ENCODE measurements around the gene TNFSF4.
"Not testable (repeated sequence)": the region's sequence is repeated elsewhere in the genome, so short reads cannot be mapped to it uniquely, and the experiment has no call there.

Gene TNFSF4, protein sequence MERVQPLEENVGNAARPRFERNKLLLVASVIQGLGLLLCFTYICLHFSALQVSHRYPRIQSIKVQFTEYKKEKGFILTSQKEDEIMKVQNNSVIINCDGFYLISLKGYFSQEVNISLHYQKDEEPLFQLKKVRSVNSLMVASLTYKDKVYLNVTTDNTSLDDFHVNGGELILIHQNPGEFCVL

DNA sequence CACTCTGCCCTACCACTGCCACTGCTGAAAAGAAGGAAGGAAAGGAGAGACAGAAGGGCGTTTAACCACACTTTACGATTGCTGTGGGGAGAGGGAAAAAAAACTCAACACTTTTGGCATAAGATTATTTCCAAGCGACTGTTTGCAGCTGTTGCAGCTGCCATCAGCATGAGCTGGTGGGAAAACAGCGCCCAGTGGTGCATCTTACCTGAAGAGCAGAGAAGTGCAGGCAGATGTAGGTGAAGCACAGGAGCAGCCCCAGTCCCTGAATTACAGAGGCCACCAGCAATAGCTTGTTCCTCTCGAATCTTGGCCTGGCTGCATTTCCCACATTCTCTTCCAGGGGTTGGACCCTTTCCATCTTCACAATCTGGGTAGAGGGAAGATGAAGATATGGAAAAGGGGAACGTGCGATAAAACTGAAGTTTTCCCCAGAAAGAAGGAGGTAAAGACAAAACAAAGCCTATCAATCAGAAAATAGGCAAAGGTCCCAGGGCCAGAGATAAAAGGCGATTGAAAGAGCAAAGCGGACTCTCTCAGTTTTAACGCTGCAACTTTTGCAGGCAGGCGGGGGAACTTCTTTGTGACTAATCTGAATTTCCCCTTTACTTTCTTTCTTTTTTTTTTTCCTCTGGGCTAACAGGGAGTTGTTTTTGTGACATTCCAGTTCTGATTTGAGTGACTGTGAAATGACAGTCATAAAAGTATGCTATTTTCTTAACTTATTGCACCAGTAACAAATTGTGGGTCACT lies at the start of gene TNFSF4:
TNFSF4 (minus strand) TSS at position 516 of the 753 bp plus-strand sequence; CDS start at position 361, 155 bp downstream.
- DNase-seq, result no peak

DNA sequence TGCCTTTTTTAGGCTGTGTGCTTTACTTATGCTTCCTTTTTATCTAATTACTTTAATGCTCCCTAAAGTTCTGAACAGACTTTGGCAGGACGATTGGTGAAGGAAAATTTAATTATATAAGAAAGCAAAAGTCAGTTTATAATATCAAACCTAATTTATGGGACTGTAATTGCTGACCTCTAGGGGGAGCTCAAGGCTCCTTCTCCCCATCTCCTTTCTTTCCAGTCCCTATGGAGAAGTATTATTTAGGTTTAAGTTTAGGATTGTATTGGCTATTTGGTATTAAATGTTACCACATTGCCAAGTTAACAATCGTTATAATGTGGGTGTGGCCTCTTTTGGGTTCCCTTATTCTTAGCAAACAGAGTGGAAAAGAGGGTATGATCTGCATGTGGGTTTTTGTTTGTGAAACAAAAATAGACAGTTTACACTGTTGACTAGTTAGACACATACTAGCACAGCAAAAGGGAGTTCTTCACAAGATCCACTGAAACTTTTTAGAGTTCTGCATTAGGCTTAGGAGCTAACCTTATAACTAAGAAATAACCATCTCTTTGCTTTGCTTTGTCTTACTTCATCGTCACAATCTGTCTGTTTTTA lies 48.2 kb upstream of the TNFSF4 start:
- no peak for DNase-seq

DNA sequence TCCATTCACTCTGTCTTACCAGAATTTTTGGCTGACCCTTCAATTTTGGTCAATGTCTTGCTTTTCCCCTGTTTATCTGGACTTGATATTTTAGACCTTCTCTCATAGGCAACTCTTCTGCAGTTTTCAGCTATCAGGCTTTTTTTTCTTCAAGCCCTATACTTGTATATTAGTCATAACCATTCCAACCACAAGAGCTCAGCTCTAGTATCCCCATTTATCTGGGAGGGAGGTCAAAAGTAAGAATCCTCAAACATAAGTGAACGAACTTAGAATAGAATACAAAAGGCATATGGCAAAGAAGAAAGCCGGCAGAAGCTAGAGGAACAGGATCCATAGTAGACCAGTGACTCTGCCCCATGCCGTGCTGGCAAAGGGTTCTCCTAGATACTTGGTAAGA lies 45.9 kb upstream of the TNFSF4 start:
- no peak for DNase-seq

DNA sequence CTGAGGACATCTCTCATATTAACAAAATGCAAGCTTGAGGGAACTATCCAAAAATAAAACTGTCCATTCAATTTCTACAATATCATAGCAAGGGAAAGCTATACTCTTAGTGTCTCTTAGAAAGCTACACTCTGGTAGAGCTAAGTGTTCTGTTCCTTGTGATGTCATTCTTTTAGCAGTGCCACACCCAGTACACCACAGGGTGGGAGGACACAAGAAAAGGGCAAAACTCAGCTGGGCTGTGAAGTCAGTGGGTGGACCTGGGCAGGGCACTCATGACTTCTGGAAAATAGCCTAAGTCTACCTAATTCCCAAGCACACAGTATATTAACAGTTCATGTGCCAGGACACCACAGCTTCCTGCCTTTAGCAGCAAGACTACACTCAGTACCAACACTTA lies 42.2 kb upstream of the TNFSF4 start:
- DNase-seq, result no peak

DNA sequence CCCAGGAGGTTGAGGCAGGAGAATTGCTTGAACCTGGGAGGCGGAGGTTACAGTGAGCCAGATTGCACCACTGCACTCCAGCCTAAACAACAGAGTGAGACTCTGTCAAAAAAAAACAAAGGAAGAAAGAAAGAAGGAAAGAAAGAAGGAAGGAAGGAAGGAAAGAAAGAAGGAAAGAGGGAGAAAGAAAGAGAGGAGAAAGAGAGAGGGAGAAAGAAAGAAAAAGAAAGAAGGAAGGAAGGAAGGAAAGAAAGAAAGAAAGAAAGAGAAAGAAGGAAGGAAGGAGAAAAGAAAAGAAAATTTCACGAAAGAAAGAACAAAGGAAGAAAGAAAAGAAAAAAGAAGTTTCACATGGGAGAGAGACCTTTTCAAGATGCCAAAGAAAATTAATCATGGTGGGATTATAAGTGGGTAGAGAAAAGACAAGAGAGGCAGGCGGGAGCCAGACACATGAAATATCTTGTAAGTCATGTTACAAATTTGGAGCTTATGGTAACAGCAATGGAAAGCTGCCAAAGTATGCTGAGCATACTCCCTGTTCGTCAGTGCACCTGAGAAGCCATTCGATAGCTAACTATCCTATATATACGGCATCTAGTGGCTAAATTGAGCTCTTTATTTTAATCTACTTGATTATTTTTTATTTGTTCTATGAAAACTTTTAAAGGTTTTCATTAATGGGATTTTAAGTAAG lies 41.3 kb upstream of the TNFSF4 start:
- no peak for DNase-seq

DNA sequence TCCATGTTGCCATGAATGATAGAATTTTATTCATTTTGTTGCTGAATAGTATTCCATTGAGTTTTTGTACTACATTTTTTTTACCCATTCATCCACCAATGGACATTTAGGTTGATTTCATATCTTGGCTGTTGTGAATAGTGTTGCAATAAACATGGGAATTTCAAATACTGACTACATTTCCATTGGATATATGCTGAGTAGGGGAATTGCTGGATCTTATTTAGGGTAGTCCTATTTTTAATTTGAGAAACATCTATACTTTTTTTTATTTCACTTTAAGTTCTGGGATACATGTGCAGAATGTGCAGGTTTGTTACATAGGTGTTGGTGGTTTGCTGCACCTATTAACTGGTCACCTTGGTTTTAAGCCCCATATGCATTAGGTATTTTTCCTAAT lies 38.8 kb upstream of the TNFSF4 start:
- no peak for DNase-seq

DNA sequence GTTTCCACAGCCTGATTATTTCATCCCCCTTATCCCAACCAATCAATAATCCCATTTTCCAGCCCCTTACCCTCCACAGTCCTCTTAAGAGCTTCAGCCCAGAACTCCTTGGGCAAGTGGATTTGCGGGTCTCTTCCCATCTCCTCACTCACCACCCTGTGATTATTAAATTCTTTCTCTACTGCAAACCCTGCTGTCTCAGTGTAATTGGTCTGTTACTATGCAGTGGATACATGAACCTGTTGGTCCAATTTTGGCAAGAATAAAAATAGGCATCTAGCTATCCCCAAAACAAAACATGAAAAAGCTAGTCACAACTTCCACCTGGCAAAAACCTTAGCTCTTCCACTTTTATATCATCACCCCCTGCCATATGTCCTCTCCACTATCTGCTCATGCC lies 36.2 kb upstream of the TNFSF4 start:
- no peak for DNase-seq

DNA sequence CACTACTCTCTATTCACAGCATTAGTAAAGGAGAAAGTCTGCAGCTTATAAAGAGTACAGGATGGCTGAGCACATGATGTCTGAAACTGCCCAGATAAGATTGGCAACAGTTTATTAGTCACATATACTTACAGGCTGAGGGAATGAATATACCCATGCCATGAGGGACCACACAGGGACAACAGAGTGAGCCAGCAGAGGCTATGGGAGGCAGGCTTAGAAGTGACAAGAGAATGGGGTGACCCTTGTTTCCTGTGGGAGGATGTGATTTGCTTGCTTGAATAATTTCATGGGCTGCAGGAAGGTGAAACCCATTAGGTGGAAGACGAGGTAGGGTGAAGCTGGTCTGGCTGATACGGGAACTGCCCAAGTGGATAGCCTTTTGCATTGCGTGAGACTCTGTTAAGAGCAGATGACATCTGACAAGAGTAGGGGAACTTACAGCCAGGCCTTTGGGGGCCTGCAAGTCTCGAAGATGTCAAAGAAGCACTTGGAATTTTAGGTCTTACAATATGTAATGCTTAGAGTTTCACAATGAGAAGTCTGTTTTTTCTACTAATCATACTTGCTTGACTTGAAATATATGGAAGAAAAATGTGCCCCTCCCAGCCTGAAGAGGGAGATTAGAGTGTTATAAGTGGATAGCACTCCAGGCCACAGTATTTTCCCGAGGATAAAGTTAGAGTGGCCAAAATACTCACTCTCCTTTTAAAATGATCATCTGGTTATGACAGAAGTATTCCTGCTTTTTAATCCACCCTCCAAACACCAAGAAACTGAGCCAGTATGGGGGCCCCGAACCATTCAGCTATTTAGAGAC lies 34.6 kb upstream of the TNFSF4 start:
- no peak for DNase-seq

DNA sequence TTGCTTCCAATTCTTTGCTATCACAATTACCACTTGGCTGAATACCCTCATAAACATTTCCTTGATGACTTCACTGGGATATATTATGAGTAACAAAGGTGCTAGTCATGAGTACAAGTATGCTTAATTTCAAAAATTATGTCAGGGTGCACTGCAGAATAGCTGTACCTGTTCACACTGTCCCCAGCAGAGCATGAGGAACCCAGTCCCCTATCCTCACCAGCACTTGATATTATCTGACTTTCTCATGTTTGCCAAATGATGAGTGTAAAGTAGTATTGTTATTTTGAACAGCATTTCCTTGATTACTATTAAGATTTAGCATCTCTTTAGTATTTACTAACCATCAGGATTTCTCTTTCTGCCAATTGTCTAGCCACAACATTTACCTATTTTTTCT lies 33.5 kb upstream of the TNFSF4 start:
- DNase-seq, result no peak

DNA sequence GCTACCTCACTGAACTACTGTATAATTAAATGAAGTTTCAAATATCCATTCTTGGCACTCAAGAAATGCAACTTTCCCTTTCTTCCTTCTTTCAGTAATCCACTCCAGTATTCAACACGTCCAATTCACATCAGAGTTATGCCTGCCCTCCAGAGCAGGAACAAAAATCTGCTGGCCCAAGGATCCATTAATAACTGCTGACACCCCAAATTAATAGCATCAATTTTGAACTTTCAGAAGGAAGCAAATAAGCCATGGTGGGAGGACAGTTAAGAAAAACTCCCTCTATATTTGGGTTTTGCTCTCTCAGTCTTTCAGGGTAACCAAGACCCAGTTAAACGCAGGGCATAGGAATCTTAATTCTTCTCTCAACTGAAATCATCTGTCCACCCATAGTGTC lies 31.9 kb upstream of the TNFSF4 start:
- DNase-seq, result no peak

DNA sequence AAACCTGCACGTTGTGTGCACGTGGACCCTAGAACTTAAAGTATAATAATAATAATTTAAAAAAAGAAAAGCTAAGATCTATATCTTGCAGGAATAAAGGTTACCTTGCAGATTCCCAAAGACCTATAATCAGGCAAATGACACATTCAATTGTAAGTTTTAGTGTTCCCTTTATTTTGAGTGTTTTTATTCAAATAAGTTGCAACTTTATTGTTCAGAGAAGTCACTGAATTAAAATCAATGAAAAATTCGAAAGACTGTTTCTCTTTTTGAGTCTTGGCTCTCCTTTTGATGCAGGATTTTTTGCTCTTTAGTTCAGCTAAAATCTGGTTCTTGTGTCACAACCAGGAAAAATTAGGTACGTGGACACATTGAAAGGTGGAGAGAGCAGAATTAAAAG lies 27.8 kb upstream of the TNFSF4 start:
- no peak for DNase-seq

DNA sequence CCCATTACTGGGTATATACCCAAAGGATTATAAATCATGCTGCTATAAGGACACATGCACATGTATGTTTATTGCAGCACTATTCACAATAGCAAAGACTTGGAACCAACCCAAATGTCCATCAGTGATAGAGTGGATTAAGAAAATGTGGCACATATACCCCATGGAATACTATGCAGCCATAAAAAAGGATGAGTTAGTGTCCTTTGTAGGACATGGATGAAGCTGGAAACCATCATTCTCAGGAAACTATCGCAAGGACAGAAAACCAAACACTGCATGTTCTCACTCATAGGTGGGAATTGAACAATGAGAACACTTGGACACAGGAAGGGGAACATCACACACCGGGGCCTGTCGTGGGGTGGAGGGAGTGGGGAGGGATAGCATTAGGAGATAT lies 27.3 kb upstream of the TNFSF4 start:
- not testable (repeated sequence) for DNase-seq

DNA sequence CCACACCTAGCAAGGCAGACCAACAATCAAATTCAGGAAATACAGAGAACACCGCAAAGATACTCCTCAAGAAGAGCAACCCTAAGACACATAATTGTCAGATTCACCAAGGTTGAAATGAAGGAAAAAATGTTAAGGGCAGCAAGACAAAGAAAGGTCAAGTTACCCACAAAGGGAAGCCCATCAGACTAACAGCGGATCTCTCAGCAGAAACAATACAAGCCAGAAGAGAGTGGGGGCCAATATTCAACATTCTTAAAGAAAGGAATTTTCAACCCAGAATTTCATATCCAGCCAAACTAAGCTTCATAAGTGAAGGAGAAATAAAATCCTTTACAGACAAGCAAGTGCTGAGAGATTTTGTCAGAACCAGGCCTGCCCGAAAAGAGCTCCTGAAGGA lies 21.9 kb upstream of the TNFSF4 start:
- DNase-seq, result not testable (repeated sequence)

DNA sequence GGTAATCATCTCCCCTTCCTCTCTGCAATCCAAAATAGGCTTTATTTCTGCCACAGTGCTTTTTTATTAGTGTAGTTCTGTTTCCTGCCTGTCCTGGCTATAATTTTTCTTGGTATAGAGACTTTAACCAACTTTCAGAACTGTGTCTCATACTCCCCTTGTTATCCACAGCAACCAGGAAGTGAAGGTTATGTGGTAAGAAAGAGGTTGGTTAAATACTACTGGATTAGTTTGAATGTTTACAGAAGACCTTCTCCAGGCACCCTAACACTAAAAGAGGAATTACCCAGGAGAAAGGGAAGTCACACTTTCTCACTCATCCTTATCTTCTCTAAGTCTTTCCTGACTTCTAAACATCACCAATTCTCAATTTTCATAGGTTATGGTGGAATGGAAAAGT lies 17.8 kb upstream of the TNFSF4 start:
- no peak for DNase-seq

DNA sequence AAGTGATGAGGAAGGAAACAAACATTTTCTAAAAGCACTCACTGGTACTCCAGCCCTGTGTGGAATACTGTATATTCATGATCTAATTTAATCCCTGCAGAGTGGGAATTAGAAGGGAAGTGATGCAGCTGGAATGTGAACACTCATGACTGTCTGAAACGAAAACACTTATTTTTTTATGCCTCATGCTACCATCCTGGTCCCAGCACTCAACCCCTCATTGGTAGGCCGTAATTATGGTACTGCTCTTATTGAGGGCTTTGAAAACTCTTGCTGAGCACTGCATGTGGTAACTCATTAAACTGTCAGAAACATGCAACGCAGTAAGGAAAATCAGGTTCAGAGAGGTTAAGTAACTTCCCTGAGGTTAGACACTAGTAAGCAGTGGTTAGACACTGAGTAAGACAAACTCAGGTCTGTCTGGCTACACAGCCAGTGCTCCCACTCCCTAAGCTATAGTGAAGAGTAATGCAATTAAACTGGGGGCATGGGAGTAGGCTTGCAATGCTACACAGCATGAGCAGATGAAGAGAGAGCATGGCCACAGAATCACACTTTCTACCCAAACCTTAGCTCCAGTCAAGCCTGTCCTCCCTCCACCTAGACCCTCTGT lies 17.3 kb upstream of the TNFSF4 start:
- no peak for DNase-seq

DNA sequence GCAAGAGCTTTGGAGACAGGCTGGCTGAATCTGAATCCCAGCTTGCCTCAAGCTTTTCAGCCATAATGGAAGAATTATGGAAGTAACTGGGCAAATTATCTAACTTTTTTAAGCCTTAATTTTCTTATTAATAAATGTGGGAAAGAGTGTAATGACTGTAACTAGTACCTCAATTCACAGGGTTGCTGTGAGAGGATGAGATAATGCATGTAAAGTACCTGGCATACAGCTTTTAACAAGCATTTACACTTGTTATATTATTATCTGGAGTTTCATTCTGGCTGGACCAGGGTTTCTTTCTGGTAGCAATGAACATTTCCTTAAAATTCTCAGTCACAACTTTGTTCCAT lies 15.9 kb upstream of the TNFSF4 start:
- no peak for DNase-seq

DNA sequence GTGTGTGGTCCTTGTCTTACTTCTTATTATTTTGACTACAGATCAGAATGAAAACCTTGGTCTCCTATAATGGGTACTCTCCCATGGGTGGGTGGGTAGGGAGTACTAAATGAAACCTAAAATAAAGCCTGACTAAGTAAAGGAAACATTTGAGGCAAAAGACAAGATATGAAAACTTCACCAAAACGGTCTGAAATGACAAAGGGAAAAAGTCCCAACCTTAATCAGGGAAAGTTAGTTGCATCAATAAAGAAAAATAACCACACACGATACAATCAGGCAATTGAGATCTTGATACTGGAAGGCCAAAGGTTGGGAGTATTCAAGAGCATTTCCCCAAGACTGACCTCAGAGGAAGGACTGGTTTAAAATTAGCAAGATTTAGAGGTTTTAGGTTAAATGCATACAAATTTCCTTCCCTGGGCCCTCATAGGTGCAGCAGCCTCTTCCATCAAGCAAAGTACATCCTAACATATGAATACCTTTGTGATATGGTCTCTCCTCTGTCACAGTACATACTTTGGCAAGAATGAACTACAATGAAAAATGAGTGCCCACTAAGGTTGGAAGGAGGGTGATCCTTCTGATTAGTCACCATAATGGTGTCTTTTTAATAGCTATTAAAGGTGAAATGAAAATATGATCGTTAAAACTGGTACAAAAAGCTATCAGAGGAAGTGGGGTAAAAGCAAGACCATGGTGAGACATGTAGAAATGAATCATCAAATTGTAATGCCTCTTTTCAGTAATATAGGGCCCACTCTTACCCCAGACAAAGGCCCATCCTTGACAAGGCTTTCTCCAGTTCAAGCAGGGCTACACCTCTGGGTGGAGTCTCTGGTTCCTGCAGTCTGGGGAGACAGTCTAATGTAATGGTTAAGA lies 15.3 kb upstream of the TNFSF4 start:
- DNase-seq, result no peak

DNA sequence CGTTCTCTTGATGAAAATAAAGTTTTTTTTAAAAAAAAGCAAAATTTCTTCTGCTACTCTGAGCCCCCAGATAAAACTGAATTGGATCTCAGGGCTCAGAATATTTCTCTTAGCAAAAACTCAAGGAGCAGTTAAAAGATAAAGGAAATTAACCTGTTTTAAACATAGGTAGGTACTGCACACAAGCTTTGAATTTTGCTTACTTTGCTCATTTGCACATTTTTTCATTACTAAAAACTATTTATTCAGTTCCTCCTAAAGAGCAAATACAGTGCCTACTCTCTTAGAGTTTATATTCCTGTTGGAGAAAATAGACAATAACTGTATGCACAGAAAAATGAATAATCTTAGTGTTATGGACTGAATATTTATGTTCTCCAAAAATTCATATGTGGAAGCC lies 13.0 kb upstream of the TNFSF4 start:
- DNase-seq, result no peak

DNA sequence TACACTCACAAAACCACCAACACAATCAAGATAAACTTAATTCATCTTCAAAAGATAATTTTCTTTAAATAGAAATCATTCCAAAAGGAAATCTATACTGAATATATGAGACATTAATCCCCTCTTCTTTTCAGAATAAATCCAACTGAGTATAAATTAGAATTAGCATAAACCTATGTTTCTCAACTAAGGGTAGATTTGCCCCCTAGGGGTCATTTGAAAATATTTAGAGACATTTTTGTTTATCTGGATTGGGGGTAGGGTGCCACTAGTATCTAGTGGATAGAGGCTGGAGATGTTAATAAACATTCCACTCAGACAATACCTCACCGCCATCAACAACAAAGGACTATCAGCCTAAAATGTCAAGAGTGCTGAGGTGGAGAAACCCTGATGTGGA lies 6.5 kb upstream of the TNFSF4 start:
- DNase-seq, result no peak

DNA sequence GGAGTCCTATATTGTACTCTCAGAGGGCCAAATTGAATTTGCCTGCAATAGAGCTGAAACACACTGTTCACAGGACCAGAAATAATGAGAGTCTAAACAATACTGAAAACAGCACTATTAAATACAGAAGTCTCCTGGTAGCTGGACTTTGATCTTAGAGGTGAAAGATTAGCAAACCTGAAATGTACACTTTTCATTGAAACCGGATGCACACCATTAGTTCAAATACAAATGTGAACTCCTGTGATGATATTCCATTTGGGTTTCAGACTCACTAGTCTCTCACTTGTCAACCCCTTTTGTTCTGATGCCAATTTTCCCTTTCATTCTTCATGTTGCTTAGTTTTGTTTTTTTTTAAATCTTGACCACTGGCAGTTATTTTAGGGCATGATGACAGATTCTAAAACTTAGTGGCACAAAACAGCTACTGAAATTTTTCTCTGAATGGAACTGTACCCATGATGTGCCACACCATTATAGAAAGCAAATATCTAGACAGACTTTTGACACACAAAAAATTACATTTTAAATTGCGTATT lies 5.9 kb upstream of the TNFSF4 start:
- DNase-seq, result no peak

DNA sequence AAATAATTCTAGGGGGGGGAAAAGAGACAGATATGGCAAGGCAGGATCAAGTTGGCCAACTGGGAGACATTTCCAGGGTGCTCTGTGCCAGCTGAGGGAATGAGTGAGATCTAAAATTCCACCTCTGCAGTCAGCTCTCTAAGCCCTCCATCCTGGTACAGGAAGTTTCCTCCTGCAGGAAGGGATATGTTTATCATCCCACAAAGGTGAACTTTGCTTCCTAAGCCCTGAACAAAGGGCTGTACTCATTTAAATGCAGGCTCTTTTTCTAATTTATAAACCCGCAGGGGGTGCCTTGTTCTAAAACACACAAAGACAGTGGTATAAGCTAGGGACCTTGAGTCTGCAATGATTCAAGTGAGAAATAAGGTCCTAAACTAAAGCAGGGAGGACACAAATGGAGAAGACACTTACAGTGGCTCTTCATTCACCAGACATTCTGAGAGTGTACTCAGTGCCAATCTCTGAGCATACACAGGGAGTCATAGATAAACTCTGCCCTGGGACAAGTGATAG lies 3.6 kb upstream of the TNFSF4 start:
- DNase-seq, result no peak

All from NCI-H2081 treated with DMSO at 0.1 percent for 48 hours (cell line).